Epidermal melanocyte (primary cell): ENCODE data around the gene MSX2.
"Not testable (repeated sequence)": the region's sequence is repeated elsewhere in the genome, so short reads cannot be mapped to it uniquely, and the experiment has no call there.

ENCODE experiments used
- DNase-seq: peaks from one replicate; pipeline ENCODE4 v3.0.0; 2011; ENCODE audit warnings: low spot score; ENCODE audit not compliant: insufficient read length

The MSX2 gene

GRCh38 chr5:174733091-174733690, 8.8 kb downstream of the MSX2 start:
- no peak for DNase-seq

DNA sequence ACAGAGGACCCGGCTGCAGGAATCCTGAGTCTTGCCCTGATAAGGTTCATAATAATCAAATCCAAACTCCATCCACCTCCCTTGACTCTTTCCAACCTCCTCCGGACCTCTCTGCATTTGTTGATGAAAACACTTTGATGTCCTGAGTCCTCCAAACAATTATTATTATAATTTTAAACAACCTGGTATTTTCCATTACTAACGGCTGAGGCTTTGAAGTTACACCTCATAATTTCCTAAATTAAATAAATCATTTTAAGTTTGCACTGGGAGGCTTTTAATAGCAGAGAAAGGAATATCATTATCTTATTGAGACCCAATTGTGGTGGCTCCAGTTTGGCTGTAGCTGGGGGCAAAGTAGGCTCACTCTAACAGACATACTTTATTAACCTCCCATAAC, 9.5 kb downstream of the MSX2 start:
- no peak for DNase-seq

DNA sequence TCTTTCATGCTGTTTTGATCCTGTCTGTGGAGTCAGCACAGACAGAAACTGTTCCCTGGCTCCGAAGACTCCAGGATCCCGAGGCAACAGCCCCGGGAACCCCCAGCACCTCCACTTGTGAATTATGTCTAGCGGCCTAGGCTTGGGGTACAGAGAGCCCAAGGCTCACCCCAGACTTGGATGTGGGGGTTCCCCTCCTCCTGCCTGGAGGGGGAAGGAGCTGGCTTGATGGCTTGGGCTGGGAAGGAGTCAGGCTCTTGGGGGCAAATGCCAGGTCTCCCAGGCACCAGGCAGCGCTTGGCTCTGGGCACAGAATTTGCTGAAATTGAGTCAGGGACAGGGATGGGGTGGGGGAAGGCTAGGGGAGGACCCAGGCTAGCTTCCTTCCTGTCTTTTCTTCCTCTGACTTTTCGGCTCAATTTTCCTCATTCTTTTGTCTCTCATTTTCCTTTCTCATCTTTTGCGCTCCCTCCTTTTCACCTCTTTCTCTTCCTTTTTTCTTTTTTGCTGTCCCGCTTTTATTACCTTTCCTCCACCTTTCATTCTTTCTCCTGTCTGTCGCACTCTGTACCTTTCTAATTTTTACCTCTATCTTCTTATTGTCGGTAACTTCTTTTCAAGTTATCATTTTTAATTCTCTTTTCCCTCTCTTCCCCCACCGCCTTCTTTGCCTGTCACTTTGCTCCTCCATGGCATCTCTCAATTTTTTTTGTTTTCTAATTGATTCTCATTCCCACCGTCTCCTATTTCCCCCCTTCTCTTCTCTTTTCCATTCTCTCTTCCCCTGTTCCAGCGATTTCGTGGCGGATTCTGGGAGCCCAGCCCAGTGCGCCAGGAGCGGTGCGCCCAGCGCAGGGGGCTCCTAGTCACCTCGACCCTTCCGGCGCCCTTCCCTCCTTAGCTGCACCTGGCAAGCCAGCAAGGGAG, 10.5 kb downstream of the MSX2 start:
- no peak for DNase-seq

DNA sequence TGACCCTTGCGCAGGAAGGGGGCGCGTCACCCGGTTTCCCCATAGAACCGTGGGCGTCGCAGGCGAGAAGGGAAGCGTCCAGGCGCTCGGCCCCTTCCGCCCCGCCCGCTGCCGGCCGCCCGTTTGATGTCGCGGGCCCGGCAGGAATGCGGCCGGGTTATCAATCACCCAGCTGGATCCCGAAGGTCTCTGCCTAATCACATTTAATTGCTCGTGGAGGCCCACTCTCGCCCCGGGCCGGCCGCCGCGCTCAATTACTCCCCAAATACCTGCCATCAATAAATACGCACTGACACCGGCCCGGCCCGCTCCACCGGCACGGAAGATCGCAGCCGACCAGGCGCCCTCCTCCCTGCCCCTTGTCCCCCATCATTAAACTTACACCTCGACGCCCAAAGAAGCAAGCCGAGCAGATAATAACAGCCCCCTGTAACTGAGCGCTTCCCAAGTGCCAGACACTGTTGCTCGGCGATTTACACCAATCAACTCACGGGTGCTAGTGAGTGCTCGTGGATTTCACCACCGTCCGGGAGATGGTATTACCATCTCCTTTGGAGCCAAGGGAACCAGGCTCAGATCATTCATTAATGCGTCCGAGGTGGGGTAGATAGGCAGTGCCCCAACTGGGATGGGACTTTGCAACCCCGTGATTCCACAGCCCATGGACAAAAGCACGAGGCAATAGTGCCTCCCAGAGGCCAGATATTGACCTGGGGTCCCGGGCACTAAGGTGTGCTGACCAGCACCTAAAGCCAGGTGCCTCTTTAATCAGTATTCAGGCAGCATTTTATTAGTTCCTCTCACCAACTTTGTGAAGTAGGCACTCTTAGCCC, 11.3 kb downstream of the MSX2 start:
- DNase-seq = no peak

DNA sequence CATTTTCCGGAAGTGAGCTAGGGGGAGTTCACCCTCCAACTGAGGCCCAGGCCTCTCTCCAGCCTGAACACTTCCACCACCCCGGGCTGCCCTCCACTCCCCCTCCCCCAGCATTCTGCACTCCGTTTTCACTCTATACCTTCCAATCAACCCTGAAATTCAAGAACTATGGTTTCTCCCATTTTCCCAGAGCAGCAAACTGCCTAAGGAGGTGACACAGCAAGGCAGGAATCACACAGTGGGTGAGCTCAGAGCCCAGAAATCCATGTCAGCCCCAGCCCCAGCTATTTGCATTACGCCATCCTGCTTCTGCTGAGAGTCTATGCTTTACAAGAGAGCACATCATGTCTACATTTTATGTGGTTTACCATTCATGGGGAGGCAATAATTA, 11.9 kb downstream of the MSX2 start:
- DNase-seq = no peak

DNA sequence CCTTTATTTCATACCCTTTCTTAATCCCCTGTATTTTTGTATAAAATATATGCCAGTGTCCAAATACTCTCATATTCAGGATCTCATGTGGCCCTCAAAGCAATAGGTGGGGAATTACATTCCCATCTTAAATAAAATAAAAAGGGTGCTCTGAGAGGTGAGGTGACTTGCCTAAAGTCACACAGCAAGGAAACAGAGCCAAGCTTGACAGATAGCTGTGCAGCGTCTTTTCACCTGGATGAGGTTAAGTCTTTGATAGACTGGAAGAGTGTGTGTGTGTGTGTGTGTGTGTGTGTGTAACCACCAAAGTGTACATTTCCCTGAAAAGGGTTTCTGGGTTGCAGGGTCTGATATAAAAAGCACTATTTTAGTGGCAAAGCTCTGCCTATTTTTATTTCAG, 12.4 kb downstream of the MSX2 start:
- no peak for DNase-seq

DNA sequence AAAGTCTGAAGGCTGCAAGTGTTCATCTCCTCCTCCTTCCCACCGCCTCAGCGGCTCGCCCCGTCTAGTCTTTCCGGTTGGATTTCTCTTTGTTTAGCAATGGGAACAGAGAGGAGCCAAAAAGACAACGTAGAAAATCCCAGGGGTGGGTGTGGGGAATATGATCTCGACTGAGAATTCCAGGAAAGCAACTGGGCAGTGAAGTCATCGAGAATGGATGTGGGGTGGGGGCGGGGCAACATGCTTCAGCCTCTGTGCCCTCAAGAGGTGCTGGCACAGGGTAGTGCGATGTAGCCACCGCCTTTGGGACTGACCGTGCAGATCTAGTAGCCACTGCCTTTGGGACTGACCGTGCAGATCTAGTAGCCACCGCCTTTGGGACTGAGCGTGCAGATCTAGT, 12.9 kb downstream of the MSX2 start:
- no peak for DNase-seq

DNA sequence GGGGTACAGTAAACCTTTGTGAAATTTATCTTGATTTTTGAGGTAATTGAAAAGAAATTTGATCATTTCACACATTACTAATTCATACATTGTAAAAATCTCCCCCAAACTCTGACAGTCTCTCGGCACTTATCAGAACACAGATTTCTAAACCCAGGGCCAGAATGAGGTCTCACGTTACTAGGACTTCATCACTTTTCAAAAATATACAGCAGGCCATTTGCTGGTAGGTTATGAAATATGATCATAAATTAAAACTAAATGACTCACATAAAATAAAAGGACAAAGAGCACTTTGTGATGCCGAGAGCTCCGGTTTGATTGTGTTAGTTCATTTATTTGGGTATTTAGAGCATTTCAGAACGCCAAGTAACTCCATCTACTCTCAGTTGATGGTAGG, 17.0 kb downstream of the MSX2 start:
- peak; percentile 14 for DNase-seq

GRCh38 chr5:174744896-174745295, 20.5 kb downstream of the MSX2 start:
- DNase-seq = no peak

DNA sequence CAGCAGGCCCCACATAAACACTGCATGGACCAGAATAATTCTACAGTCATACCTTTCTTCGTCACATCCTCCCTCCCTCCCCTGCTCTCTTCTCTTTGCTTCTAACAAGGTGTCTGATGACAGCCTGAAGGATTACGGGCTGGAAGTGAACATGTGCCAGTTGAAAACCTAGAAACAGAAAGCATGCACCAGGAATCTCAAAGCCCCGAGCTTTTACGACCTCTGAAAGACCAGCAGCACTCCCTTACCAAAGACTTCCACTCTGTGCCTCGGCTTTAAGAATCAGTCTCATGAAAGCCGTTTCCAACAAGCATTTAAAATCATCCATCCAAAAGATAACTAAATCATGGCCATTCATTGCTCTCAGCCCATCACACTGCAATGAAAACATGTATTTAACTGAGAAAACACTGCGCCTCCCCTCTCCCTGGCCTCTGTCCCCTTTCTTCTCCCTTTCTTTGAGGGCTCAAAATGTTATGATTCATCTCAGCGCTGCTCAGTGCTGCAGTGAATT, 21.3 kb downstream of the MSX2 start:
- peak; percentile 12 for DNase-seq

DNA sequence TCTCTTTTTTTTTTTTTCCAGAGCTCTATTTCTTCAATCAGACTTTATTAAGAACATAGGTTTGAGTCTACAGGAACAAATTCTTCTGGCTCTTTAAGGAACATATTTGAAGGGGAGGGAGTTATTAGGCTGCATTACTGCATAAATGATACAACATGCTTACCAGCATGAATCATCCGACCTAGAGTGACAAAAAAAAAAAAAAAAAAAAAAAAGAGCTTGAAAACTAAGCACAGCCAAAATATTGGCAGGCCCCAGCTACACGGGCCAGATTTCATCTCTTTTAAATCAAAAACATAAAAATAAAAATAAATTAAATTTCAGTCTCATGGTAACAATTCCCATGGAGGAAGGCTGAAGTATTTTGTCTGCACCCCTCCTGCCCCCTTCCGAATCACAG, 26.3 kb downstream of the MSX2 start:
- peak; percentile 15 for DNase-seq

- peak; percentile 11 for DNase-seq
These were observed 27.0 kb downstream of the MSX2 start for GRCh38 chr5:174751154-174752000.

GRCh38 chr5:174752121-174752520, 27.7 kb downstream of the MSX2 start:
- DNase-seq = no peak

GRCh38 chr5:174755106-174755505, 30.7 kb downstream of the MSX2 start:
- DNase-seq = peak; percentile 8

DNA sequence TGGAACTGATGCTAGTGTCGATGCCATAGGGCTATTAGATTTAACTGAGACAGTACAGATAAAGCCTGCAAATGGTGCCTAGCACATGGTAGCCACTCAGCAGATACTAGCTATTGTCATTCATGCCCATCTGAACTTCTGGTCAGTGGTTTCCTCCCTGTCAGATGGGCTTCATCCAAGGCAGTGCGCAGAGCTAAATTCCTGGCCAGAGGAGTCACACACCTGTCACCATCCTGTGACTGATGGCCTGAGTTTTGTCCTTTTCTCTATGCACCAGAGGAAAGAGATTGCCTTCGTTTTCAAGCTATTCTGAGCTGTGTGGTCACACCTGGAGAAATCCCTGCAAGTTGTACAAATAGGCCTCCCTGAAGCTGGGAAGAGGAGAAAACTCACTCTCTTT, 34.7 kb downstream of the MSX2 start:
- no peak for DNase-seq

GRCh38 chr5:174760721-174761120, 36.3 kb downstream of the MSX2 start:
- DNase-seq = no peak

DNA sequence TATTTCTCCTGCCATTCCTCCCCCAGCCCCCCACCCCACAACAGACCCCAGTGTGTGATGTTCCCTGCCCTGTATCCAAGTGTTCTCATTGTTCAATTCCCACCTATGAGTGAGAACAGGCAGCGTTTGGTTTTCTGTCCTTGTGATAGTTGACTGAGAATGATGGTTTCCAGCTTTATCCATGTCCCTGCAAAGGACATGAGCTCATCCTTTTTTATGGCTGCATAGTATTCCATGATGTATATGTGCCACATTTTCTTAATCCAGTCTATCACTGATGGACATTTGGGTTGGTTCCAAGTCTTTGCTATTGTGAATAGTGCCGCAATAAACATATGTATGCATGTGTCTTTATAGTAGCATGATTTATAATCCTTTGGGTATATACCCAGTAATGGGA, 37.0 kb downstream of the MSX2 start:
- not testable (repeated sequence) for DNase-seq

GRCh38 chr5:174764309-174764708, 39.9 kb downstream of the MSX2 start:
- no peak for DNase-seq

- DNase-seq = no peak
These were observed 41.2 kb downstream of the MSX2 start for GRCh38 chr5:174765540-174765939.

GRCh38 chr5:174767670-174768069, 43.3 kb downstream of the MSX2 start:
- no peak for DNase-seq

DNA sequence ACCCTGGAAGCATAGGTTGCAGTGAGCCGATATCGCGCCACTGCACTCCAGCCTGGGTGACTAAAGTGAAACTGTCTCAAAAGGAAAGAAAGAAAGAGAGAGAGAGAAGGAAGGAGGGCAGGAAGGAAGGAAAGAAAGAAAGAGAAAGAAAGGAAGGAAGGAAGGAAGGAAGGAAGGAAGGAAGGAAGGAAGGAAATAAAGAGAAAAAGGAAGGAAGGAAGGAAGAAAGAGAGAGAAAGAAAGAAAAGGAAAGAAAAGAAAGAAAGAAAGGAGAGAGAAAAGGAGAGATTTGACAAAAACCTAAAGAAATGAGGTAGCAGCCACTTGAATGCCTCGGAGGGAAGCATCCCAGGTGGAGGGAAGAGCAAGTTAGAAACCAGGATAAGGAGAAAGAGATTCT, 44.6 kb downstream of the MSX2 start:
- DNase-seq = no peak
